ENCODE measurements around the gene OXGR1. TPM values are rescaled to one million over a fixed set of nuclear protein-coding genes. Genes with fewer than 3 reads are reported as not detected.

The OXGR1 gene
- polyA plus RNA-seq, 1 donor from 2014 or later = not detected

Small RNAs within 50 kb of the gene (small RNA-seq; reads per million reads assigned to genes)
- 0 reads per million in 3 experiments for gene RN7SKP7

Other genes with a start within 250 kb of the OXGR1 start
- 2.6 and 4.3 TPM in 2 replicates for gene MBNL2, start 227.9 kb upstream of the OXGR1 start, polyA plus RNA-seq

Data from neural cell (in vitro differentiated cells).